ENCODE data around the gene SORL1. TPM values are rescaled to one million over a fixed set of nuclear protein-coding genes. Genes with fewer than 3 reads are reported as not detected.

Gene SORL1
- total RNA-seq, 1 donor from 2014 or later: 13.8 TPM

GRCh38 chr11:121472312-121472711 lies 20.2 kb downstream of the SORL1 start:
- Mint-ChIP-seq H3K27ac (ENCODE audit: unreplicated experiment) (no peak overlapping the region), H3K9me3 (no peaks in the 10 kb centered on the region), H3K4me3 (no peak overlapping the region), H3K36me3 (ENCODE audit: low read depth) (peaks cover 3% of the 10 kb centered on the region), H3K4me1 (peaks cover 5% of the 10 kb centered on the region), H3K27me3 (ENCODE audit: low read depth) (no peaks in the 10 kb centered on the region)
- no peak for DNase-seq (ENCODE audit: low read depth, low spot score)
- TF ChIP-seq, protein P1, sequence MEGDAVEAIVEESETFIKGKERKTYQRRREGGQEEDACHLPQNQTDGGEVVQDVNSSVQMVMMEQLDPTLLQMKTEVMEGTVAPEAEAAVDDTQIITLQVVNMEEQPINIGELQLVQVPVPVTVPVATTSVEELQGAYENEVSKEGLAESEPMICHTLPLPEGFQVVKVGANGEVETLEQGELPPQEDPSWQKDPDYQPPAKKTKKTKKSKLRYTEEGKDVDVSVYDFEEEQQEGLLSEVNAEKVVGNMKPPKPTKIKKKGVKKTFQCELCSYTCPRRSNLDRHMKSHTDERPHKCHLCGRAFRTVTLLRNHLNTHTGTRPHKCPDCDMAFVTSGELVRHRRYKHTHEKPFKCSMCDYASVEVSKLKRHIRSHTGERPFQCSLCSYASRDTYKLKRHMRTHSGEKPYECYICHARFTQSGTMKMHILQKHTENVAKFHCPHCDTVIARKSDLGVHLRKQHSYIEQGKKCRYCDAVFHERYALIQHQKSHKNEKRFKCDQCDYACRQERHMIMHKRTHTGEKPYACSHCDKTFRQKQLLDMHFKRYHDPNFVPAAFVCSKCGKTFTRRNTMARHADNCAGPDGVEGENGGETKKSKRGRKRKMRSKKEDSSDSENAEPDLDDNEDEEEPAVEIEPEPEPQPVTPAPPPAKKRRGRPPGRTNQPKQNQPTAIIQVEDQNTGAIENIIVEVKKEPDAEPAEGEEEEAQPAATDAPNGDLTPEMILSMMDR (conservative IDR thresholded peaks at IDR 0.05): no peak

DNA sequence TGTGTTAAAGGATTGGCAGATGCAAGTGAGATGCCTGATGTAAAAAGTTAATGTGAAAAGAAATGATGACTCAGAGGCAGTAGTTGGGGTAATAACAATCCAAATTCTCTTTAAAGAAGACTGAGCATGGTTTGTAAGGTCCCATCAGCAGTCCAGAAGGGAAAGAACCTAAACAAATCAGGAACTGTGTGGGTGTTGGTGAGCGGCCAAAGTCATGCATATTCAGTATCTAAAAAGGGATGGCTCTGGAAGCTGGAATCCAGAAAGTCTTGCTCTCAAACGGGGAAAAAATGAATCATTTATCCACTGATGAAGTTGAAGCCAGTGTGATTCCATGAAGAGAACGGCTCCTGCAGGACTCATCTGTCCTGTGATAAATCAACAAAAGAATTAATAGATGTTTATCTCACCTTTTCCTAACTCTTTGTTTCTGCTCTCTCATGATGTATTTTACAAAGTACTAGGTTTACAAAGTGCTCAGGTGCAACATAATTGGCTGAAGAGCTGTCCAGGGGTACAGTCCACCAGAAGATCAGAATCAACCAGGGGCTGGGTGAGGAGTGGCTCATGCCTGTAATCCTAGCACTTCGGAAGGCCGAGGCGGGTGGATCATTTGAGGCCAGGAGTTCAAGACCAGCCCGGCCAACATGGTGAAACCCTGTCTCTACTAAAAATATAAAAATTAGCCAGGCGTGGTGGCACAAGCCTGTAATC lies 21.1 kb downstream of the SORL1 start:
- H3K36me3 Mint-ChIP-seq (ENCODE audit: low read depth): peaks cover 3% of the 10 kb centered on the region
- no peak overlapping the region for H3K27ac Mint-ChIP-seq (ENCODE audit: unreplicated experiment)
- peaks cover 5% of the 10 kb centered on the region for H3K4me1 Mint-ChIP-seq

DNA sequence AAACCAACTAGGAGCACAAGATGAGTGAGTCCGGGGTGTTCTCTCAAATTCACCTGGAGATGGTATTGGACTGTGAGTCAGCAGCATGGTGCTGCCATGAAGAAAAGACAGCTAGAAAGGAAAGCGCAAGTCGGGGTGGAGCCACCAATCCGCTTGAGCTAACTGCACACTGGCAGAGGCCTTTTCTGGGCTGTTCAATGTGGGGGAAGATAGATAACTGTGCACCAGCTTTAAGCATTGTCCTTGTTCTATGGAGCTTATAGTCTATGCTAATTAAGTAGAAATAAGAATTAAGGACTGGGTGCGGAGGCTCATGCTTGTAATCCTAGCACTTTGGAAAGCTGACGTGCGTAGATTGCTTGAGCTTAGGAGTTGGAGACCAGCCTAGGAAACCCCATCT lies 22.6 kb downstream of the SORL1 start:
- no peak for DNase-seq (ENCODE audit: low read depth, low spot score)
- Mint-ChIP-seq H3K27ac (ENCODE audit: unreplicated experiment) (no peak overlapping the region), H3K36me3 (ENCODE audit: low read depth) (peaks cover 3% of the 10 kb centered on the region)

More for the DNA sequence above, 21.1 kb downstream of the SORL1 start:
- no peak for DNase-seq (ENCODE audit: low read depth, low spot score)
- TF ChIP-seq, protein P1 (conservative IDR thresholded peaks at IDR 0.05): no peak
- H3K4me3 Mint-ChIP-seq: no peak overlapping the region
- peaks cover under 1% of the 10 kb centered on the region for H3K27me3 Mint-ChIP-seq (ENCODE audit: low read depth)
- H3K9me3 Mint-ChIP-seq: no peaks in the 10 kb centered on the region

DNA sequence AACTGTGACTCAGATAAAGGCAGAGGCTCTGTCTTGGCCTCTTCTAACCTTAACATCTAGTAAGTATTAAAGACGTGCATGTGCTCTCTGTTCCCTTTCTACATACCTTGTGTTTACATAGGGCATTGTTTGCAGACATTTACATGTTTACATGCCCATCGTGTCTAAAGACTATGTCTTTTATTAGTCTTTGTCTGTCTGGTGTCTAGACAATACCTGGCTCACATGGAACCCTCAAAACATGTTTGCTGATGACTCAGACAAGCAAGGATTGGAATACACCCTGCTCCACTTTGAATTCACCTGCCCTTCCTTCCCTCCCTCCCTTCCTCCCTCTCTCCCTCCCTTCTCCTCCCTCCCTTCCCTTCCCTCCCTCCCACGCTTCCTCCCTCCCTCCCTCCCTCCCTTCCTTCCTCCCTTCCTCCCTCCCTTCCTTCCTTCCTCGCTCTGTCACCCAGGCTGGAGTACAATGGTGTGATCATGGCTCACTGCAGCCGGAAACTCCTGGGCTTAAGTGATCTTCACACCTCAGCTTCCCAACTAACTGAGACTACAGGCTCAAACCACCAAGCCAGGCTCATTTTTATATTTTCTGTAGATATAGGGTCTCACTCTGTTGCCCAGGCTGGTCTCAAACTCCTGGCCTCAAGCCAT lies 24.4 kb downstream of the SORL1 start:
- Mint-ChIP-seq H3K27ac (ENCODE audit: unreplicated experiment) (no peak overlapping the region), H3K36me3 (ENCODE audit: low read depth) (no peaks in the 10 kb centered on the region), H3K4me3 (no peak overlapping the region), H3K9me3 (no peaks in the 10 kb centered on the region), H3K4me1 (peaks cover 20% of the 10 kb centered on the region), H3K27me3 (ENCODE audit: low read depth) (peaks cover 17% of the 10 kb centered on the region)
- TF ChIP-seq, protein P1 (conservative IDR thresholded peaks at IDR 0.05): no peak
- no peak for DNase-seq (ENCODE audit: low read depth, low spot score)

More for the DNA sequence above, 22.6 kb downstream of the SORL1 start:
- Mint-ChIP-seq H3K4me1 (peaks cover 19% of the 10 kb centered on the region), H3K9me3 (no peaks in the 10 kb centered on the region), H3K4me3 (no peak overlapping the region), H3K27me3 (ENCODE audit: low read depth) (peaks cover 13% of the 10 kb centered on the region)
- TF ChIP-seq, protein P1 (conservative IDR thresholded peaks at IDR 0.05): no peak

GRCh38 chr11:121478226-121478894 lies 26.2 kb downstream of the SORL1 start:
- Mint-ChIP-seq H3K9me3 (no peaks in the 10 kb centered on the region), H3K36me3 (ENCODE audit: low read depth) (no peaks in the 10 kb centered on the region), H3K4me3 (no peak overlapping the region), H3K4me1 (peaks cover 15% of the 10 kb centered on the region), H3K27me3 (ENCODE audit: low read depth) (peaks cover 17% of the 10 kb centered on the region), H3K27ac (ENCODE audit: unreplicated experiment) (no peak overlapping the region)
- TF ChIP-seq, protein P1 (conservative IDR thresholded peaks at IDR 0.05): no peak
- DNase-seq (ENCODE audit: low read depth, low spot score): no peak

All from neural crest cell (in vitro differentiated cells).